Left ventricle myocardium superior (tissue), 1 donor: ENCODE measurements around the gene ME3. TPM values are rescaled to one million over a fixed set of nuclear protein-coding genes. Genes with fewer than 3 reads are reported as not detected.
"Not testable (repeated sequence)": the region's sequence is repeated elsewhere in the genome, so short reads cannot be mapped to it uniquely, and the experiment has no call there.

ENCODE experiments used
- ATAC-seq: fragments of 200-7000 bp; cut with Tn5 transposase; one replicate; pipeline ENCODE4 v1.9.1; 2020; ENCODE audit warnings: mild to moderate bottlenecking, moderate library complexity
- DNase-seq: peaks from one replicate; pipeline ENCODE4 v3.0.0-alpha.2; 2020
- intact Hi-C: fragments of 100-400 bp; cut with micrococcal nuclease; formaldehyde crosslinking; loops from one replicate; pipeline ENCODE4 v1.11.0; 2022
- total RNA-seq: library from RNA; stranded (reverse); fragmentation: NEBNext Ultra II Directional; extraction: Animal tissue kit (Norgen Biotek cat#: 25700); gene quantifications from one replicate; pipeline ENCODE4 v1.2.1, GENCODE V29; 2021
- donor health status: DM: no; HTN: yes; CAD: no; lungs with severe emphysema.

ME3 gene
- total RNA-seq, 1 donor from 2014 or later = 29.8 TPM

DNA sequence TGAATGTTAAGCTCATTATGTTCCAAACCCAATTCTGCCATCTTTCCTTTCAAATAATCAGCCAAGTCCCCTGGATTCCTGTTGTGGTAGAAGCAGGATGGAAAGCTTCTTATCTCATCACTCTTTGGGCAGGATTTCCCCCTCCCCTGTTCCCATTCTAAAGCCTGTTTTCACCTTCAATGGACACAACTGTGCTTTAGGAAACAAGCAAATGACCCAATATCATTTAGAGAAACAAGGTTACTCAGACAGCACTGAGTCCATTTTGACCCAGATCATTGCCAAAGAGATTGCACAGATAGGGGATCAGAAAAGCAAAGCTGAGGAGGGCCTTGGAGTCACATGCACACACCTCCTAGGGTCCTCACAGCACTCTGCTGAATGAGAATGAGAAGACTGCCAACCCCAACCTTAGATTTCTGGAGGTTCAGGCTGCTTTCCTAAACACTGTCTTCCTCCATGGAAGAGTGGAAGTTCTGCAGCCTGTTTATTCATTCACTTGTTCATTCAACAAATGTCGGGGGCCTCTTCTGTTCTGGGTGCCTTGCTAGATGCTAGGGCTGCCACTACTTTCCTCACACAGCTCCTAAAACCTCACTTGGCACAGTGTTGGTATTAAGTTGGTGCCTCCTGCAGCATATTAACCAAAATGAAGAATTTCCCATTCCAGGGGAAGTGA is 95.3 kb downstream of the ME3 start:
- intact Hi-C loops = no loop called here
- DNase-seq = no peak
- ATAC-seq = no peak

DNA sequence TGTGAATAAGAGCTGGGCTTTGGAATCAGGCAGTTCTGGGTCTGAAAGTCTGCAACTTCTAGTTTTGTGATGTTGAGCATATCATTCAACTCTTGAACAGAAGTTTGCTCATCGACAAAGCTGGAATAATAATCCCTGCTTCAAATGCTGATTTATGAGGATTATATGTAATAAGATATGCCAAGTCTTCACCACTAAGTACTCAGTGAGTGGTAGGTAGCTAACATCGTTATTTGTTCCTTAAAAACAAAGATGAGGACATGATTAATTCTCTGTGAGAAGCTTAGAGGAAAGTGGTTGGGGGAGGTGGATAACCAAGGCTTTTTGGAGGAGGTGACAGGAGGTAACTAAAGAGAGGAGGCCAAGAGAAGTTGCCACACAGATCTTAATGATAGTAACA is 96.5 kb downstream of the ME3 start:
- intact Hi-C loops = no loop called here
- ATAC-seq (no peak), DNase-seq (no peak)

DNA sequence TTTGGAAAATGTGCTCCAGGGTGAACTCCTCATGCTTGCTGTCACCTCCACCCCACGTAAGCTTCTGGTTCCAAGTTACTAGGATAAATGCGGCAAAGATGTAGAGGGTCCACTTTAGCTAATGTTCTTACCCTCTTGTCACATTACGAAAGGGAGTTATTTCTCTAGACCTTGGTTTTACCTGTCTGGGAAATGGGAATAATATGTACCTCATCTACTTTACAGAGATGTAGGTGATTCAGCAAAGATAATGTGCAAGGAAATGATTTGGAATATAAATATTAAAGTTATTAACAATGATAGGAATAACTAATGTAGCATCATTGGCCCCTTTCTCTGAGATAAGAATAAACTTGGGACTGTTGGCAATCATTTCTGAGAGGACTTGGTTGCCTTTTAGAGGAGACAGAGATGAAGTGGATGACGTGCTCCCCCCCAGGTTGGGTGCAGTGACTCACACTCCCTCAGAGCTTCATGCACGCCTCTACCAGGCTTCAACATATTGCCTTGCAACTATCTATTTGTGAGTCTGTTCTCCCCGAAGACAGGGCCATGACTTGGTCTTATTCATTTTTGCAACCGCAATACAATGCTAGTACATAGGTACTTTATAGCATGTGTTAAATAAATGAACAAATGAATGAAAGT is 97.1 kb downstream of the ME3 start:
- ATAC-seq (no peak), DNase-seq (no peak)
- intact Hi-C loops = no loop called here

DNA sequence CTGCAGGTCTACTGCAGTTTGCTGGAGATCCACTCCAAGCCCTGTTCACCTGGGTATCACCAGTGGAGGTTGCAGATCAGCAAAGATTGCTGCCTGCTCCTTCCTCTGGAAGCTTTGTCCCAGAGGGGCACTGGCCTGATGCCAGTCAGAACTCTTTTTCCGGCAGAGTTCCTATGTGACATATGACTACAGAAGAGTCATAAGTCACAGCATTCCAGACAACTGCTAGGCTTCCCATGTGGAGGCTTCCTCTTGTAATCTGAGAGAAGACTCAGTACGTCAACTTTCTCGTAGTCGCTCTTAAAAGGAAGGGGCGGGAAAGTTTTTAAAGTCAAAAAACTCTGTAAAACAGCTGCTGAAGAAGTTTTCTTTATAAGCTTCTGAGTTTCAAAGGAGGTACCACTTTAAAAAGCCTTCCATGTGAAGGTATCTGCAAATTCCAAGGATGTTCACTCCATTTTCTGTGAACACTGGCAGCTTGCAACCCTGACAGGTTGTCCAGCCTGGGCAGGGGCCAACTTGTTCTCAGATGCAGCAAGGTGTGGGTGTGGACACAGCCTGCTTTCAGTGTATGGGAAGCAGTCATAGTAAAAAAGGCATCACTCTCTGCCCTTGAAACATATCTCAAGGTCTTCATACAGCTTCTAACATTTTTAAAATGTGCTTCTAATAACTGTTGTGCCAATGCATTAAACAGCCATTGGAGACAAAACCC is 97.8 kb downstream of the ME3 start:
- no peak for DNase-seq
- intact Hi-C loops = no loop called here
- ATAC-seq = no peak

DNA sequence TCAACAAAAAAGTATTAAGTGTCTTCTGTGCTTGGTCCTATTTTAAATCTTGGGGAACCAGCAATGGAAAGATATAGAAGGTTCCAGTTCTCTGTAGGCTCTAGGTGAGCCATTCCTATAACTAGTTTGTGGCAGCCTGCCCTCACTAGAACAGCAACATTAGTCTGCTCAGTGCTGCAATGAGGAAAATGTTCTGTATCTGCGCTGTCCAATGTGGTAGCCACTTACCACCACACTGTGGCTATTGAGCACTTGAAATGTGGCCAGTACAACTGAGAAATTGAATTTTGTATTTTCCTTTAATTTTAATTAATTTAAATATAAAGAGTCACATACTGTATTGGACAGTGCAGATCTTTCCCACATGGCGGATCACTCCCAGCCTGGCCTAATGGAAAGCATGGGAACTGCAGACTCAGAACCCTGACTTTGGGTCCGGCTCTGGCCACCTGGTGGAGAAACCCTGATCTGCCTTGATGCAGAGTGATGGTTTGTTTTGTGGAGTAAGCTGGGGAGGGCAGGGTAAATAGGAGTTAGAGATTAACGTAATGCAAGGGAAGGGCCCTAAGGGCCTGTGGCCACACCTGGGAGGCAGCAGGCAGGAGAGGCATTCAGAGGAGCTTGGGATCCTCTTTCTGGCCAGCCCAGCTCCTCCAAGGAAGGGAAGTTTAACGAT is 101.0 kb downstream of the ME3 start:
- no peak for ATAC-seq
- DNase-seq = no peak
- intact Hi-C loops = no loop called here

DNA sequence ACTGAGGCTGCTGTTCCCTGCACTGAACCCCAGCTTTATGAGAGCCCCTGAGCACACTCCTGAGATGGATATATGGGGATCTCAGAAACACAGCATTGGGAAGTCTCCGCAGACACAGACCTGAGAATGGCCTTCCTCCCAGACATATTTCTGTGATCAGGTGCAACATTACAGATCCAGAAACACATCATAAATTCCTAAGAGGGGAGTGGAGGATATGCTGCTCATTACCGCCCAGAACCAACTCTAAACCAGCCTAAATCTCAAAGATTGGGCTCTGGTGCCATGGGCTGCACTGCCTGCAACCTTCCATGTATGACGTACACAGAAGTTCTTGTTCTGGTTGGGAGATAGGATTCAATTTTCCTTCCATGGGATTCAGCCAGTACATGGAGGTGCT is 102.0 kb downstream of the ME3 start:
- intact Hi-C loops = no loop called here
- DNase-seq (no peak), ATAC-seq (no peak)

DNA sequence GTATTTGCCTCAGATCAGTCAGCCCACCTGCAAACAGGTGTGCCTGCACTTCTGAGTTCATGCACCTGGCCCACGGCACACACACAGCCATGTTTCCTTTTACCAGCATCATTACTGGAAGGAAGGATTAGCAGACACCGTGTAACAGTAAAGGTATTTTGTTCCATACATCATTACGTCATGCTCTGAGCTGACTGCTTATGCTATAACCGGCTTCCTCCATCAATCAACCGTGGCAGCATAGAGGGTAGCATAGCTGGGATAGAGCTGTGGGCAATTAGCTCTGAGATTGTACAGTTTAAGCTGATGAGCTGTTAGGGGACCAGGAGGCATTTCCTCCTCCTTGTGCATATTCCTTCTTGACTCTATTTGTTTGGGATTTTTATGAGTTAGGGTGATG is 102.4 kb downstream of the ME3 start:
- ATAC-seq (no peak), DNase-seq (no peak)
- intact Hi-C loops = no loop called here

DNA sequence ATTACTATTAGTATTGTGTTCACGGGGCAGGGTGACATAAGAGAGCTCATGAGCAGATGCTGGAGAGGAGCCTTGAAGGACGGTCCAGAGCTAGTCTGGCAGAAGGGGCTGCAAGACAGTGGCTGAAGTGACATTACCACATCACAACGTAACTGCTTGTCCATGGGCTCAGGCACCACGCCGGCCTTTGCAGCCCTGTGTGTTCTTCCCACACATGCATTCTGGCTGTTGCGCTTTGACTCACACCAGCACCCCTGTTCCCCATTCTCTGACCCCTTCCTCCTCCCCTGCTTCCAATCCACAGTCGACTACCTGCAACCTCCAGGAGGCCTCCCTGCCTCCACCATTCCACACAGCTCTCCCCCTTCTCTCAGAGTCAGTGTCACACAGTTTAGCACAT is 103.3 kb downstream of the ME3 start:
- intact Hi-C loops = no loop called here
- DNase-seq (no peak), ATAC-seq (no peak)

DNA sequence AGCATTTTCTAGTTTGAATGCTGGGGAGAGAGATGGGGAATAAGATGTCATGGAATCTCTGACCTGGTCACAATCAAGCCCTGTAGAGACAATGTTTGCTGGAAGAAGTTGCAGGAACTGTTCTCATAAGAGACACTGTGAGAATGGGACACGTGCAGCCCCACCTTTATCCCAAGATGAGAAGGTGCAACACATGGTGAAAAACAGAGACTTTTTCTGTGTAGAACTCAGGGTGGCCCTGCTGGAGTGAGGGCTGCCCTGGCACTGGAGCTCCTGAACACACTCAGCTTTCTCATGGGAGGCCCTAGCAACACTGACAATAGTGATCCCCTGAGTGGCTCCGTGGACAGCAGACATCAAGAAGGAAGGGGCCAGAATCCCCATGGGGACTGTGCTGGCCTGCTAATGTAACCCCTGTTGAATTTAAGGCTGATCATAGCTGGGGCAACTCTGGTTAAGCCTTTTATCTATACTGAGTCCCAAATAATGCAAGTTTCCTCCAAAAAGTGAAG is 106.6 kb downstream of the ME3 start:
- ATAC-seq = no peak
- intact Hi-C loops = no loop called here

DNA sequence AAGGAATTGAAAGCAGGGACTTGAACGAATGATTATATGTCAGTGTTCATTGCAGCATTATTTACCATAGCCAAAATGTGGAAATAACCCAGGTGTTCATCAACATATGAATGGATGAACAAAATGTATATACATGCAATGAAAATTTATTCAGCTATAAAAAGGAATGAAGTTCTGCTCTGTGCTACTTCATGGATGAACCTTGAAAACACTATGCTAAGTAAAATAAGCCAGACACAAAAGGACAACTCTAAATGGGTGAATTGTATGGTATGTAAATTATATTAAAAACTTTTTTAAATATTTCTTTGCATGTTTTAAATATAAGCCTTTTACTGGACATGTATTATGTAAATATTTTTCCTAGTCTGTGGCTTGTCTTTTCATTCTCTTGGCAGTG is 107.0 kb downstream of the ME3 start:
- DNase-seq (no peak), ATAC-seq (no peak)
- intact Hi-C loops = no loop called here

More for the DNA sequence above, 106.6 kb downstream of the ME3 start:
- no peak for DNase-seq

DNA sequence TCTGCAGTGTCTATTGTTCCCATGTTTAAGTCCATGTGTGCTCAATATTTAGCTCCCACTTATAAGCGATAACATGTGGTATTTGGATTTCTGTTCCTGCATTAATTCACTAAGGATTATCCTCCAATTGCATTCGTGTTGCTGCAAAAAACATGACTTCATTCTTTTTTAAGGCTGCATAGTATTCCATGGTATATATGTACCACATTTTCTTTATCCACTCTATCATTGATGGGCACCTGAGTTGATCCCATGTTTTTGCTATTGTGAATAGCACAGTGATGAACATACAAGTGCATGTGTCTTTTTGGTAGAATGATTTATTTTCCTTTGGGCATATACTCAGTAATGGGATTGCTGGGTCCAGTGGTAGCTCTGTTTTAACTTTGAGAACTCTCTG is 109.6 kb downstream of the ME3 start:
- DNase-seq, intact Hi-C loops, ATAC-seq: not testable (repeated sequence)

DNA sequence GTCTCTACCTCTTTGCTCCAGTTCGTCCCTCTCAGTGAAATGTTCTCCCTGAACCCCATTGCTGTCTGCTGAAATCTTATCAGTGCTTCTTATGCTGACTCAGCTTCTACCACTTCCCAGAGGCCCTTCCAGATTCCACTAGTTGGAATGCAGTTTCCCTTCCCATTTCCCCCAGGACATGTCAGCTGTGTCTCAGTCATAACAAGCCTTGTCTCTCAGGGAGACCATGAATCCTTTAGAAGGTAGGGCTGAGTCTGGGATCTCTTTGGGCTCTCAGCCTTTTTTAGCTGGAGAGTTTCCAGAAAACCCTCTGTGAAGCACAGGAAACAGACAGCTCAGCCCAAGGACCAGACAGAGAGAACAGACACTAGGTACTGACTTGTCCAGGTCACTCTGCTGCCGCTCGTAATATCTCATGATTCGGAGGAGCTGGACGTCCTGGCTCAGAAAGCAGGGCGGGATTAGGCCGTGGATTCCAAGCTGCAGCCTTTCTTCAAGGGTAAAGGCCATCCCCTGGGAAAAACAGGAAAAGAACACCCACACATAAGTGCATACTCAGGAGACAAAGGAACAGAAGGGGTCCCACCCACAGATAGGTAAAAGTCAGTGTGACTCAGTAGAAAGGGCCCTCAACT is 113.0 kb downstream of the ME3 start:
- peak; percentile 42 for DNase-seq
- intact Hi-C loops = no loop called here
- ATAC-seq = peak; percentile 80

DNA sequence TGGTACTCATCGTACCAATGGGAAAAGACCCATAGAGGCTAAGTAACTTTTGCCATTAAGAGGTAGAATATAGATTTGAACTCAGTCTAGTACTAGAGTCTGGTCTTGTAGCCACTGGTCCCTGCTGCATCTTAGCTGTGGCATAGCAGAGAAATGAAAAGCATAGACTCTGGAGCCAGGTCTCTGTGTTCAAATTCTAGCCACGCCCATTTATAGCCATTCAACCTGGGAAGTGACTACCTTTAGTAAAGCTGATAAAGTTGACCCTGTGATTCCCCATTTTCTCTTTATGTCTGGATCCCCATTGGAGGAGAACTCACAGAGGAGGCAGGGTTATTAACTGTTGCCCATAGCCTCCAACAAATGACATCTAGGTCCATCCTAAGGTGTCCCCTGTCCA is 113.6 kb downstream of the ME3 start:
- intact Hi-C loops = no loop called here
- DNase-seq (no peak), ATAC-seq (no peak)

DNA sequence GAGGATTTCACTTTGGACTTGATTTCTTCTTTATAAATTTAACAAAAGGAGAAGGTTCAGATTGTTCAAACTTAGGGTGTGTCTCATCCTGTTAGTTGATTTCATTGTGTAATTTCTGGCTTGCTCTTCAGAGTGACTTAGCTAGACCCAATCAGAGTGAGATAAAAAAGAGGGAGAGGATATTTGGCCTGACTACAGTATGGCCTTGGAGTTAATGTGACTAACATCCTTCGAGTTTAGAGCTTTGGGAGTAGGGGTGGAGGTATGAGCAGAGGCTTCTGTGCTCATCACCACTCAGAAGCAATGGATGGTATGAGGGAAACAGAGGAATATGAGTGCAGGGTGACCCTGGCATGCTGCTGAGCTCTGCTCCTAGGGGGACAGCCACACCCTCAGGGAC is 114.2 kb downstream of the ME3 start:
- intact Hi-C loops = no loop called here
- ATAC-seq (peak; percentile 85), DNase-seq (no peak)

DNA sequence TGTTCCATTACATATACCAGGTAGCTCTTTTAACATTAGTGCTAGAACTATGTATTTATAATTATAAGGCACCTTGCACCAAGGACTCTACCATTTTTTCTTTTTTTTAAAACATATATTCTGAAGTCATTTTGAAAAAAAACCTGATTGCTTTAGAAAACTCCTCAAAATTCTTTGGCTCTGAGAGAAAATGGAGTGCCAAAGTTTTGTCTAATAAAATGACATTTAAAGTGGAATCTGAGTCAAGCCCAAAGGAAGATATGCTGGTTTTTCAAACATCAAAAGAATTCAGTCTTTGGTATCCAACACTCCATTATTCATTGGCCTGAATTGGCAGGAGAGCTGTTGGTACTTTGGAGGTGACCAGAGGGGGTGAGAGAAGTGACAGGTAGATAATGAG is 116.5 kb downstream of the ME3 start:
- ATAC-seq = no peak
- intact Hi-C loops = no loop called here
- no peak for DNase-seq

DNA sequence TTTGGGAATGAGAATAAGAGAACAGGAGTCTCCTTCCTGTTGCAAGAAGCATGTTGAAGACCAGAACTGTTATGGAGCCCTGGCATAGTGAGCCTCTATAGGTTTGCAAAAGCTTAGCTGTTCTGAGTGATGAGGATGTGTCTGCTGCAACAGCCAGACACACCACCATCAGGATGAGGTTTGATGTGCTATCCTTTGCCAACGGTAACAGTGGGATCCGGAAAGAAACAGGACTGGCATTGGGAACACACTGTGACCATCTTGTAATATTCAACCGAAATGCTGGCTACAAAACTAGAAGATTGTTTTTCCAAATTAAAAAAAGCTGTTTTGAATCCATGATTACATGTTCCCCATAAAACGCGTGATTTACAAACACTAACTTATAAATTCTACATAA is 117.0 kb downstream of the ME3 start:
- DNase-seq (no peak), ATAC-seq (no peak)
- intact Hi-C loops = no loop called here

DNA sequence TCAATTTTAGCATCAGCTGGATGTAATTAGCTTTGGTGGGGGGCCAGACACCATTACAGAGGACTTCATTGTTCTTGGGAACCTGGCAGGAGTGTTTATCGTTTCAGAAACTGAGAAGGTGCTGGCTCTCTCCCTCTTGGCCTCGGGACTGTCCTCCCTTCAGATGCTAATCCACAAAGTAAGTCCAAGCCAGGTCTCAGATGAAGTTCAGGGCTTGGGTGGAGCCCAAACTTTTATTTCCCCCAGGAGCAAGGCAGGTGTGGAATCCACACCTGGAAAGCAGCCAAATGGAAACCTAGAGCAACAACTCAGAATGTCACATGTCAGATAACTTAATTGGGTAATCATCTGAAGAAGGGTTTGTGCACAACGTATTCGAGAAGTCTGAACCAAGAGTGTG is 119.2 kb downstream of the ME3 start:
- ATAC-seq = no peak
- intact Hi-C loops = no loop called here
- no peak for DNase-seq

DNA sequence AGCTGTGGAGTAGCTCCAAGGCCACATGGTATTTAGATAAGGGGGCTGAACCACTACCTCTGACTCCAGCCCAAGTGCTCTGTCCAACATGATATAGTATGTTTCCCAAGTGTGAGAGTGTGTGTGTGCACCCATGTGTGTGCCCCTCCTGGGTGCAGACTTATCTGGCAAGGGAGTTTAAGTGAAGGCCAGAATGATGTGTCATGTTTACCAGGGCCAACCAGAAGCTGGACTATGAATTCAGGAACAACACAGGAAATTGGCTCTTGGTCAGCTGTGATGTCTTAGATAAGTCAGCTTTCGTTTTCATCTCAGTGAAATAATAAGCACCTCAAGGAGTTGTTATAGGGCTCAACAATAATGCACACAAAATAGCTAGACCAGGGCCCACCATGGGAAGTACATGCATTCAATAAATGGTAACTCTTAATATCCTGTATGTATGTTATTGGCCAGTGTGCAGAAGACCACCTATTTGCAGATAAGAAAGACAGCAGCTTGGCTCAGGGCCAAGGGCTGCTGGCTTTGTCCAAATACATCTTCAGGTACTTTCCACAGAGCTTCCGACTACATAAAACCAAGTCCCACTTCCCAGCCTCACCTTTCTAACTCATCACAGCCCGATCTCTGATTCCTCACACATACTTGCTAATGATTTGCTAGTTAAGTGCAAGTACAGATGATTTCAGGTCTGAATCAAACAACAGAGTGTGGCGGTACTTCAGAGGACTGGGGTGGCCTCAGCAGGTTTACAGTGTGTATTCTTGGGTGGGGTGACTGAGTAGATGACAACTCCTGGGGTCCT is 120.9 kb downstream of the ME3 start:
- DNase-seq = no peak
- intact Hi-C loops = no loop called here
- ATAC-seq = peak; percentile 51

DNA sequence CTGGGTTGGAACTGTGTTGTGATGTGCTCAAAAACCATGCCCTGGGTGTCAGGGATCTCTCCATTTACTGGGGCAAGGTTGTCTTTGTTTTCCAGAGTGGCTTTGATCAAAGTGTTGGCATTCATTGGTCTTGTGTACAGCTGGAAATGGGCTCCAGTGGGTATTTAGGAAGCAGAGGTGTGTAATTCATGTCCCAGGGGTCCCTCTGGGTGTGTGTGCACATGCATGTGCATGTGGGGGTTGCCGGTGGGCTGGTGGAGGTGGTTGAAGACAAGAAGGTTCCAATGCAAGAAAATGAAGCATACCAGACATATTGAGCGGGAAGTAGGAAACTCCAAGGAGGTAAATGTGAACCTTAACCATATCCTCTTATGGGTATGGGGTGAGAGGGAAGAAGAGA is 121.7 kb downstream of the ME3 start:
- ATAC-seq (no peak), DNase-seq (no peak)
- intact Hi-C loops = no loop called here
